Tibial nerve (tissue), 4 donors: Measurements from ENCODE around the gene CYP11A1. TPM values are rescaled to one million over a fixed set of nuclear protein-coding genes. Genes with fewer than 3 reads are reported as not detected.

Experiments
- DNase-seq, 2 donors: peaks; one replicate each; pipeline ENCODE4 v3.0.0-alpha.2; 2019; ENCODE audit warnings: low spot score in 2 of 2
- H3K27ac ChIP-seq, 4 donors: fragments of 200-600 bp; sonication (generic) in 3 of 4; one replicate each; pipeline ENCODE4 v1.5.1; 2017 to 2019; ENCODE audit warnings: mild to moderate bottlenecking in 1 of 4
- H3K27me3 ChIP-seq, 2 donors: fragments of 200-600 bp; sonication (generic) in 1 of 2; one replicate each; pipeline versions ENCODE4 v1.5.1 to v1.6.0; 2017 to 2019
- H3K36me3 ChIP-seq, 3 donors: fragments of 200-600 bp; sonication (generic); one replicate each; pipeline ENCODE4 v1.5.1; 2018 to 2019
- H3K4me1 ChIP-seq, 4 donors: fragments of 200-600 bp; sonication (generic) in 3 of 4; one replicate each; pipeline ENCODE4 v1.5.1; 2017 to 2019
- H3K4me3 ChIP-seq, 4 donors: fragments of 200-600 bp; sonication (generic) in 3 of 4; one replicate each; pipeline ENCODE4 v1.5.1; 2017 to 2019; ENCODE audit warnings: mild to moderate bottlenecking in 1 of 4, moderate library complexity in 1 of 4
- H3K9me3 ChIP-seq, 4 donors: fragments of 200-600 bp; sonication (generic) in 3 of 4; one replicate each; pipeline ENCODE4 v1.5.1; 2017 to 2019
- CTCF ChIP-seq, 5 experiments: fragments of 200-600 bp in 3 of 5; fragments of 450-650 bp in 2 of 5; sonication (generic) in 3 of 5; IDR thresholded peaks; one replicate each; pipeline ENCODE4 v1.5.1; 2016 to 2019; ENCODE audit warnings: antibody characterized with exemption in 5 of 5, mild to moderate bottlenecking in 3 of 5, moderate library complexity in 2 of 5
- EP300 ChIP-seq, 2 donors: sonication (generic); formaldehyde crosslinking; IDR thresholded peaks; one replicate each; pipeline ENCODE4 v1.6.1; 2017; ENCODE audit warnings: antibody characterized with exemption in 2 of 2, mild to moderate bottlenecking in 1 of 2
- POLR2A ChIP-seq, 2 donors: fragments of 450-650 bp; IDR thresholded peaks; one replicate each; pipeline ENCODE4 v1.6.1; 2017; ENCODE audit warnings: antibody characterized with exemption in 2 of 2, mild to moderate bottlenecking in 2 of 2, moderate library complexity in 2 of 2
- WGBS, 2 donors: methylation state at CpG; one replicate each; pipeline ENCODE4 v1.1.5; 2018; 5-methylcytosine and 5-hydroxymethylcytosine counted together
- total RNA-seq, 4 donors: library from RNA; depleted of rRNA; stranded (reverse); fragments of >200 nt; gene quantifications; one replicate each; pipeline ENCODE4 v1.1.0, GENCODE V29; 2016

The CYP11A1 gene
- total RNA-seq, result 1 to 10 TPM; 2.4 to 5.7 (median 4.1) TPM

DNA sequence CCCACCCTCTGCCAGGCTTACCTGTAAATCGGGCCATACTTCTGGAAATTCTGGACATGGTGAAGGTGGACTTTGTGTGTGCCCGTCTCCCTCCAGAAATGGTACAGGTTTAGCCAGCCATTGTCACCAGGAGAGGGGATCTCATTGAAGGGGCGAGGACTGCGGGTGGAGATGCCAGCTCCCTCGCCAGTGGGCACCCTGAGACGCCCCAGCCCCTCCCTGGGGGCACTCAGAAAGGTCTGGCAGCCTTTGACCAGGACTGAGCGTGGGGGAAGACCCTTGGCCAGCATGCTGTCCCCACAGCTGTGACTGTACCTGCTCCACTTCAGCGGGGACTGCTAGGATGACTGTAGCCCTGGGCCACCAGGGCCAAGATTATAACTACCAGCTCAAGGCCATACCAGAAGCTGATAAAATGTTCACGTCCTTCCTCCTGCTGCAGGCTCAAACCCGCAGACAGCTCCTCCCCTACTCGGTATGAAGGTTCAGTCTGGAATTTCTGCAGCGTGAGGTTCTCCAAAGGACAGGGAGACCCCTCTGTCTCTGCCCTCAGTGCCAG is at the start of gene CYP11A1:
TSS of gene CYP11A1 (minus strand) at position 351 of the 559 bp plus-strand sequence. CDS start at position 290, 61 bp downstream.
- H3K27ac ChIP-seq, result no peak within 1 kb of the TSS
- peaks cover 0 to 21% (median 3%) of the 10 kb centered on the region in 4 donors for H3K4me1 ChIP-seq
- WGBS, 2 donors, result 85 to 92% methylated on average over 12 of the region's 12 CpGs
- DNase-seq, result no peak
- TF ChIP-seq CTCF (IDR thresholded peaks at IDR 0.05) (no peak), POLR2A (IDR thresholded peaks at IDR 0.05) (no peak), EP300 (IDR thresholded peaks at IDR 0.05) (no peak)
- H3K36me3 ChIP-seq, result no peaks in the 10 kb centered on the region
- no peaks in the 10 kb centered on the region for H3K9me3 ChIP-seq
- H3K27me3 ChIP-seq, result no peaks in the 10 kb centered on the region
- H3K4me3 ChIP-seq, result peak within 1 kb of the TSS in 3 of 4 donors; percentile 45 to 82 (median 54)

DNA sequence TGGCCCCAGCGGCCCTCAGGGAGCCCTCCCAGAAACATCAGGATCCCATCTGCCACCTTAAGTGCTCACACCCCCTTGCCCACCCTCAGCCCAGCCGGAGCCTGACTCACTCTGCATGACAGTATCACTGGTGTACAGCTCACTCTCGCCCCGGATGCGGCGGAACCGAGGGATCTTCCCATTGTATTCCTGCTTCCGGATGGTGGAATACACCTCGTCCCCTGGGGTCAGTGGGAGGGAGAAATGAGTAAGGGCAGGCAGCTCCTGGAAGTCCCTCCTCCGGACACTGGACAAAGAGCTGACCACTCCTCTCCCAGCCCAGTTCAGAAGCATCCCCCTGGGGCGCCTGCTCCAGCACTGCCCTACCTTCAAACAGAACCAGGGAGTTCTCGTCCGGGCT is 49.8 kb upstream of the CYP11A1 start:
- H3K4me3 ChIP-seq, result peak overlapping the region in 1 of 4 donors; percentile 3
- no peak for DNase-seq

DNA sequence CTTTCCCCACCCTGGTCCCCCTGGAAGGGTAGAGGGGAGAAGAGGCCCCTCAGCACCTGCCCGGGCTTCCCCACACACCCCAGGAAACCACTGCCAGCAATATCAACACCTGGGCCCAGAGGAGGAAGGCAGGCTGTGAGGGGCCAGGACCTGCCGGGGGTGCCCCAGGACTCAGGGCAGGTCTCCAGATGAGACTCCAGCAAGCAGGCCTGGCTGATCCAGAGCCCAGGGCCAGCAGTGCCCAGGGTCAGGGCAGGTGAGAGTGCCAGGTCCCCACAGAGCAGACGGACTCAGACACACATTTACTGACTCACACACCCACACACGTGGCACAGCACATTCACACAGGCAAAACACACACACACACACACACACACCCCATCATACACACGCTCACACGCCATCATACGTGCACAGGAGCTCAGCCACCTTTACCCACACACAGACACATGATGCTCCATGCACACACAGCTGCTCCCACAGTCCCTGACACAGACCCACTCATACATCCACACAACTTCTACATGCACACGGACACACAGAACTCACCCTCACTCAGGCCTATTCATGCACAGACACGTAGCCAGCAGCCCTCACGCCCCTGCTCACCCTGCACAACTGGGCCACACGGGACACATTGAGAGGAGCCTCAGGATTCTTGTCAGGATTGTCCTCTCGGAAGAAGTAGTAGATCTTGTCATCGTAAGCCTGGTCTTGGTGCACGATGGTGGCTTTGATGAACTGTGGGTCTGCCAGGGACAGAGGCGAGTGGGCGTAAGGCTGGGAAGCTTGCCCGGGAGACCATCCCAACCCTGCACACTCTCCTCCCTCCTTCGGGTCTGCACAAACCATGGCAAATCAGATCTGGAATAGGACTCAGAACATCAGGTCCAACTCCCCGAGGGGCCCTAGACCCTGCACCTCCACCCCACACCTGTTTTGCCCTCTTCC is 48.8 kb upstream of the CYP11A1 start:
- TF ChIP-seq CTCF (IDR thresholded peaks at IDR 0.05) (no peak), POLR2A (IDR thresholded peaks at IDR 0.05) (no peak), EP300 (IDR thresholded peaks at IDR 0.05) (no peak)
- no peaks in the 10 kb centered on the region for H3K9me3 ChIP-seq
- DNase-seq, result no peak
- peak overlapping the region in 1 of 4 donors; percentile 4 for H3K4me3 ChIP-seq
- H3K36me3 ChIP-seq, result peaks cover 0 to 49% (median 0%) of the 10 kb centered on the region in 3 donors
- H3K27me3 ChIP-seq, result no peaks in the 10 kb centered on the region
- WGBS, 2 donors, result 48 to 55% methylated on average over 17 to 19 of the region's 19 CpGs
- H3K27ac ChIP-seq, result peak overlapping the region; percentile 19 to 91 (median 70)
- H3K4me1 ChIP-seq, result peaks cover 0 to 93% (median 58%) of the 10 kb centered on the region in 4 donors

More for the DNA sequence above, 49.8 kb upstream of the CYP11A1 start:
- TF ChIP-seq EP300 (IDR thresholded peaks at IDR 0.05), result no peak
- no peak for TF ChIP-seq CTCF (IDR thresholded peaks at IDR 0.05)
- no peak for TF ChIP-seq POLR2A (IDR thresholded peaks at IDR 0.05)
- Histone ChIP-seq H3K27me3 (no peaks in the 10 kb centered on the region), H3K27ac (peak overlapping the region in 3 of 4 donors; percentile 71 to 91 (median 88)), H3K36me3 (peaks cover 0 to 39% (median 0%) of the 10 kb centered on the region in 3 donors), H3K4me1 (peaks cover 0 to 99% (median 65%) of the 10 kb centered on the region in 4 donors), H3K9me3 (no peaks in the 10 kb centered on the region)
- 33 to 45% methylated on average over 10 to 12 of the region's 13 CpGs for WGBS, 2 donors

GRCh38 chr15:74414603-74415338 is 47.3 kb upstream of the CYP11A1 start:
- WGBS, 2 donors, result 89% methylated on average over 12 of the region's 12 CpGs
- H3K36me3 ChIP-seq, result peaks cover 0 to 63% (median 0%) of the 10 kb centered on the region in 3 donors

More at GRCh38 chr15:74414603-74415338, 47.3 kb upstream of the CYP11A1 start:
- Histone ChIP-seq H3K27me3 (no peaks in the 10 kb centered on the region), H3K9me3 (no peaks in the 10 kb centered on the region), H3K4me3 (no peak overlapping the region), H3K27ac (peak overlapping the region in 2 of 4 donors; percentile 29 to 91), H3K4me1 (peaks cover 0 to 82% (median 43%) of the 10 kb centered on the region in 4 donors)
- TF ChIP-seq CTCF (IDR thresholded peaks at IDR 0.05) (no peak), EP300 (IDR thresholded peaks at IDR 0.05) (no peak), POLR2A (IDR thresholded peaks at IDR 0.05) (no peak)
- no peak for DNase-seq
